H1 (cell line): ENCODE measurements around the gene OR6F1. TPM values are rescaled to one million over a fixed set of nuclear protein-coding genes. Genes with fewer than 3 reads are reported as not detected.

Experiments
- polyA plus RNA-seq, 7 experiments: library from polyadenylated mRNA; depleted of rRNA in 3 of 7; stranded (reverse) in 5 of 7; unstranded in 2 of 7; fragments of >200 nt in 5 of 7; fragments of 200-250 nt in 2 of 7; gene quantifications; 1 replicate in 5 of 7; 2 replicates in 1 of 7; 4 replicates in 1 of 7; pipeline versions ENCODE4 v1.2.1 to v1.2.3, GENCODE V29; 2011 to 2013; ENCODE audit warnings: missing spikeins in 2 of 7, mixed read lengths in 2 of 7
- total RNA-seq: library from RNA; stranded (reverse); fragmentation: NEBNext Ultra II Directional; extraction: Animal tissue kit (Norgen Biotek cat#: 25700); gene quantifications from 2 replicates; pipeline ENCODE4 v1.2.1, GENCODE V29; 2021

Gene OR6F1
- total and polyA plus RNA-seq, 2 of the 8 experiments (the other 6 are each of a cell fraction or from before 2014, with no cell fraction given): not detected

Other genes with a start within 250 kb of the OR6F1 start
- gene OR2C3, start 180.2 kb downstream of the OR6F1 start, total RNA-seq: not detected in 2 replicates
- gene OR2C3, start 180.2 kb downstream of the OR6F1 start, polyA plus RNA-seq (2011; rRNA removed): not detected in 2 replicates
- gene GCSAML, start 167.5 kb downstream of the OR6F1 start, total RNA-seq: not detected in 2 replicates
- gene GCSAML, start 167.5 kb downstream of the OR6F1 start, polyA plus RNA-seq (2011; rRNA removed): not detected in 2 replicates
- gene OR2G2, start 128.3 kb downstream of the OR6F1 start, total RNA-seq: not detected in 2 replicates
- gene OR2G2, start 128.3 kb downstream of the OR6F1 start, polyA plus RNA-seq (2011; rRNA removed): not detected in 2 replicates
- gene OR2G3, start 111.1 kb downstream of the OR6F1 start, total RNA-seq: not detected in 2 replicates
- not detected in 2 replicates for gene OR2G3, start 111.1 kb downstream of the OR6F1 start, polyA plus RNA-seq (2011; rRNA removed)
- not detected in 2 replicates for gene OR13G1, start 36.9 kb downstream of the OR6F1 start, total RNA-seq
- gene OR13G1, start 36.9 kb downstream of the OR6F1 start, polyA plus RNA-seq (2011; rRNA removed): not detected in 2 replicates
- not detected in 2 replicates for gene OR14K1, start 22.0 kb upstream of the OR6F1 start, total RNA-seq
- gene OR14K1, start 22.0 kb upstream of the OR6F1 start, polyA plus RNA-seq (2011; rRNA removed): not detected in 2 replicates
- not detected in 2 replicates for gene OR14A2, start 31.5 kb upstream of the OR6F1 start, total RNA-seq
- not detected in 2 replicates for gene OR14A2, start 31.5 kb upstream of the OR6F1 start, polyA plus RNA-seq (2011; rRNA removed)
- gene OR1C1, start 43.9 kb upstream of the OR6F1 start, total RNA-seq: not detected in 2 replicates
- gene OR1C1, start 43.9 kb upstream of the OR6F1 start, polyA plus RNA-seq (2011; rRNA removed): not detected in 2 replicates
- not detected in 2 replicates for gene OR14A16, start 107.5 kb upstream of the OR6F1 start, total RNA-seq
- gene OR14A16, start 107.5 kb upstream of the OR6F1 start, polyA plus RNA-seq (2011; rRNA removed): not detected in 2 replicates
- not detected in 2 replicates for gene OR11L1, start 125.2 kb upstream of the OR6F1 start, total RNA-seq
- not detected in 2 replicates for gene OR11L1, start 125.2 kb upstream of the OR6F1 start, polyA plus RNA-seq (2011; rRNA removed)
- gene TRIM58, start 140.5 kb upstream of the OR6F1 start, total RNA-seq: 2.1 and 2.8 TPM in 2 replicates
- not detected in 2 replicates for gene TRIM58, start 140.5 kb upstream of the OR6F1 start, polyA plus RNA-seq (2011; rRNA removed)
- 0.82 and 1.1 TPM in 2 replicates for gene OR2W3, start 178.9 kb upstream of the OR6F1 start, total RNA-seq
- gene OR2W3, start 178.9 kb upstream of the OR6F1 start, polyA plus RNA-seq (2011; rRNA removed): 0.08 and 0.12 TPM in 2 replicates
- gene OR2T8, start 203.6 kb upstream of the OR6F1 start, total RNA-seq: not detected in 2 replicates
- gene OR2T8, start 203.6 kb upstream of the OR6F1 start, polyA plus RNA-seq (2011; rRNA removed): not detected in 2 replicates
- gene OR2AJ1, start 208.2 kb upstream of the OR6F1 start, total RNA-seq: not detected in 2 replicates
- not detected in 2 replicates for gene OR2AJ1, start 208.2 kb upstream of the OR6F1 start, polyA plus RNA-seq (2011; rRNA removed)
- not detected in 2 replicates for gene OR2L8, start 232.2 kb upstream of the OR6F1 start, total RNA-seq
- gene OR2L8, start 232.2 kb upstream of the OR6F1 start, polyA plus RNA-seq (2011; rRNA removed): not detected in 2 replicates
- gene OR2AK2, start 248.6 kb upstream of the OR6F1 start, total RNA-seq: not detected in 2 replicates
- gene OR2AK2, start 248.6 kb upstream of the OR6F1 start, polyA plus RNA-seq (2011; rRNA removed): not detected in 2 replicates